HG03520 (cell line): ENCODE data around the gene TMEM156.
"Not testable (repeated sequence)": the region's sequence is repeated elsewhere in the genome, so short reads cannot be mapped to it uniquely, and the experiment has no call there.

ENCODE experiments used
- ATAC-seq: cut with Tn5 transposase; IDR thresholded peaks from one replicate; pipeline ENCODE4 v1.9.1; 2021; ENCODE audit warnings: mild to moderate bottlenecking, moderate library complexity; ENCODE audit not compliant: unreplicated experiment

Gene TMEM156

DNA sequence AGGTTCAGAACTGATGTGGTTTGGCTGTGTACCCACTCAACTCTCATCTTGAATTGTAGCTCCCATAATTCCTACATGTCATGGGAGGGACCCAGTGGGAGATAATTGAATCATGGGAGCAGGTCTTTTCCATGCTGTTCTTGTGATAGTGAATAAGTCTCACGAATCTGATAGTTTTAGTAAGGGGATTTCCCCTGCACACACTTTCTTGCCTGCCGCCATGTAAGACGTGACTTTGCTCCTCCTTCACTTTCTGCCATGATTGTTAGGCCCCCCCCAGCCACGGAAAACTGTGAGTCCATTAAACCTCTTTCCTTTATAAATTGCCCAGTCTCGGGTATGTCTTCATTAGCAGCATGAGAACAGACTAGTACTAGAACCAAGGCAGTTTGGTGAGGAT lies 73.0 kb downstream of the TMEM156 start:
- ATAC-seq: not testable (repeated sequence)

GRCh38 chr4:38958453-38959190 lies 73.6 kb downstream of the TMEM156 start:
- no peak for ATAC-seq

- no peak for ATAC-seq
These were observed 74.3 kb downstream of the TMEM156 start for GRCh38 chr4:38957893-38958292.

GRCh38 chr4:38957261-38957815 lies 74.9 kb downstream of the TMEM156 start:
- no peak for ATAC-seq

DNA sequence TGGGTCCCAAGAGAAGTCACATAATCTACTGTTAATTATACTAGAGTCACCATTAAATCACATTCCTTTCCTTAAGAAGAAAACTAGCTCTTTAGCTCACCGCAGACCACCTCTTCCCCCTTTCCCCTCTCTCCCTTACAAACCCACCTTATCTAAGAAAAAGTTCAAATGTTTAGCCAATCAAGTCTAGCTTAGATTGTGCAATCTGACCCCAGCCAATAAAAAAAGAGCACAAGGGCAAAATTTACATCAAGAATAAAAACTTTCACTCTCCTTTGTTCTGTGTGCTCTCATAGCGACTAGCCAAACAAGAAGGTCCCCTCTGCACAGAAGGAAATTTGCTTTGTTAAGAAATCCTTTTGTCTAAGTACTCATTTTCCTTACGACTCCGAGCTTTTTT lies 76.3 kb downstream of the TMEM156 start:
- no peak for ATAC-seq

GRCh38 chr4:38954727-38955126 lies 77.5 kb downstream of the TMEM156 start:
- ATAC-seq: no peak

DNA sequence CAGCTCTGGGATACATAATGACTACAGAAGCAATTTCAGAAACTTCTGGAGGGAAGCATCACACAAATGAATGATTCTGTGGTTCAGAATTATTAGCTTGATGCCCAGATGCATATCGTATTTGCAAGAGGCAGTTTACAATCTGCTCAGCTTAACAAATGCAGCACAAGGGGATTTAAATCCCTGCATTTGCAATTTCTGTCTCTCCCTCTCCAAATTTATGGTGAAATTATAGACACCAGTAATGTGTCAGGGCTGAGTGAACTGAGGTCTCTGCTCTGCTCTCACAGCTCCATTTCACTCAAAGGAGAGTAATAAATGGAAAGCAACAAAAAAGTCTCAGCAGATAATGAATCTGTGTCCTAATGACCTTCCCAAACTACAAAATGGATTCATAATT lies 80.2 kb downstream of the TMEM156 start:
- ATAC-seq: no peak

- no peak for ATAC-seq
These were observed 80.6 kb downstream of the TMEM156 start for GRCh38 chr4:38951598-38951997.

DNA sequence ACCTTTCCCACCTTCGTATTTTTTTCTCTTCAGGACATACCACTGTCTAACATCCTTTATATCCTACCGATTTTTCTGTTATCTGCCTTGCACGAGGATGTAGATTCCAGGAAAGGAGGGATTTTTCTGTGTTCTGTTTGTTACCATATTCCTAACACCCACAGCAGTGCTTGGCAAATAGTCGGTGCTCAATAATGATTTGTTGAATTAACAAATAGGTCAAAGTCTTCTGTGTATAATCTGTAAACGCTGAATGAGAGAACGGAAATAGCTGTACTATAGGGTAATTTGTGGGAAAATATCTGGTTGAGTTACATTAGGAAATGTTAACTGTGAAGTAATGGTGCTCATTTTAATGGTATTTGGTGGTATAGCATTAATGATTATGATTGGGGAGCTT lies 81.5 kb downstream of the TMEM156 start:
- no peak for ATAC-seq

DNA sequence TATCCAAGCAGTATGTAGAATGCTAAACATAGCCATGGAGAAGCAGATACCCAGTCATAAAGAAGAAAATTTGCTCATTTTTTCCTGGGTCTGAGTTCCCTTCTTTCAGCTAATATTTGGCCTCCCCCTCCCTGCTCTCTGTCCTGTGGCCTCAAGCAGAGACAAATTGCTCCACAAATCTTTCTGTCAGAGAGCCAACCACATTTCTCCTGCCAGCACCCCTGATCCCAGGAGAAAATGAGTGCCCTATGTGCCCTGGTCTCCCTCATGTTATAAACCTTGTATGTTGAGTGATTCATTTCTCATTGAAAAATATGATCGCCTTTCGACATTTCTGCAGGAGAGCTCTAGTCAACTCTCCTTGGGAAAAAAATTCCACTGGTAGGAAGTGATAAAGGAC lies 82.0 kb downstream of the TMEM156 start:
- ATAC-seq: no peak

DNA sequence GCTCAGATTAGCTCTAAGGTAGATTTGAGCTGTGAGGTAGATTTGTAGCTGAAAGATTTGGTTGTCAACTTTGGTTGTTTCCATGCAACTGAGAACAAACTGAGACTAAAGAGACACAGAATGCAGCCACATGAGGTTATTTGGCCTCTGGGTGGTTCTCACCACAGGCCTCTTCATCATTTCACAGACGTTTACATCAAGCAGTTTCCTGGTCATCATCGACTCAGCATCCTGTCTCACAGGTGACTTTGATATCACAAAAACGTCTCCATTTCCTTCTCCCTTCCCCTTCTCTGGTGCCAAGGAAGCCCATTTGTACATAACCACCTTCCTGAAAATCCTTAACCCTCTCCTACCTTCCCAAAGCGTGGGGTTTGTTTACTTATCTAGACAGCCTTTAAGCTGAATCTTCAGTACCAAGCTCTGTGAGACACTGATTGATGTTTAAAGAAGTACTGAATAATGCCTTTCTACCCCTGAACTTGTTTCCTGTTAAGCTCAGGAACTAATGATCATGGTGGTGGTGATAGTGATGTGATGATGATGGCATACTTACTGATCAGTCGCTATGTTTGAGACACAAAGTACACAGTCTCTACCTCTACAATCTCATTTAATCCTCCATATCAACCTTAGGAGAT lies 82.7 kb downstream of the TMEM156 start:
- no peak for ATAC-seq

GRCh38 chr4:38948551-38948950 lies 83.7 kb downstream of the TMEM156 start:
- ATAC-seq: no peak

GRCh38 chr4:38946919-38947318 lies 85.3 kb downstream of the TMEM156 start:
- no peak for ATAC-seq

- no peak for ATAC-seq
These were observed 87.8 kb downstream of the TMEM156 start for GRCh38 chr4:38944440-38944839.

DNA sequence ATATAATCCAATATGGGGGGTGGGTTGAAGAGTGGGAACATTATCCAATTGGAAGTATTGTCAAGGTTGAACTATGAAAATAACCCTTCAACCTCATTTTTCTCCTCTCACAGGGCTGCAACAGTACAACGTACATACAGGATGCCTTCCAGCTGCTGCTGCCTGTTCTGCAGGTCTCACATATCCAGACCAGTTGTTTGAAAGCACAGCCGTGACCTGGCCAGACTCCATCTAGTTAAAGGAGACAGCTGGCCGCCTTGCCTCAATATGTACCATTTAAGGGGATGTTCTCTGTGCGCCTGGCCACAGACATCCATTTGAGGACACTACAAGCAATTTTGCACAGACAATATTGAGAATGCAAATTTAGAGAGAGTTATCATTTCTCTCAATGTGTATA lies 88.9 kb downstream of the TMEM156 start:
- ATAC-seq: no peak

DNA sequence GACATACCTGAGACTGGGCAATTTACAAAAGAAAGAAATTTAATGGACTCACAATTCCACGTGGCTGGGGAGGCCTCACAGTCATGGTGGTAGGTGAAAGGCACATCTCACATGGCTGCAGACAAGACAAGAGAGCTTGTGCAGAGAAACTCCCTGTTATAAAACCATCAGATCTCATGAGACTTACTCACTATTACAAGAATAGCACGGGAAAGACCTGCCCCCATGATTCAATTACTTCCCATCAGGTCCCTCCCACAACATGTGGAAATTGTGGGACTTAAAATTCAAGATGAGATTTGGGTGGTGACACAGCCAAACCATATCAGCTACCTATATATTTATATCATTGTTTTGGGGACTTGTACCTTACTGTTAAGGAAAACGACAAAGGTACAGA lies 90.3 kb downstream of the TMEM156 start:
- not testable (repeated sequence) for ATAC-seq

- no peak for ATAC-seq
These were observed 91.7 kb downstream of the TMEM156 start for GRCh38 chr4:38940476-38940875.

DNA sequence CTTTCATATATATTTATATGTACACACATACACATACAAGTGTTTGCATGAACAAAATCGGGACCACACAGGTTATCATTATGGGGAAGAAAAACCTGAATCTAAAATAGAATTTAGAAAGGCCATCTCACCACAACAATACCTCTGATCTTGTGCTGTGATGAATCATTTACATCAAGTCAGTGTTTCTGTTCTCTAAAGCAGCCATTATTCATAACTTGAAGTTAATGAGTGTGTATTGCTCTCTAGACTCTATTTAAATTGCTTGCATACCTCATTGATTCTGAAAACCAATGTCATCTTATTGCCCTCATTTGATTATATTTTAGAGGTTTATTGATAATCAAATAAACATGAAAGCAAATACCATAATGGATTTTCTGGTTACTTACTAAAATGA lies 93.0 kb downstream of the TMEM156 start:
- peak; percentile 93 for ATAC-seq

- no peak for ATAC-seq
These were observed 96.7 kb downstream of the TMEM156 start for GRCh38 chr4:38935391-38936073.

GRCh38 chr4:38931125-38931524 lies 101.1 kb downstream of the TMEM156 start:
- no peak for ATAC-seq

DNA sequence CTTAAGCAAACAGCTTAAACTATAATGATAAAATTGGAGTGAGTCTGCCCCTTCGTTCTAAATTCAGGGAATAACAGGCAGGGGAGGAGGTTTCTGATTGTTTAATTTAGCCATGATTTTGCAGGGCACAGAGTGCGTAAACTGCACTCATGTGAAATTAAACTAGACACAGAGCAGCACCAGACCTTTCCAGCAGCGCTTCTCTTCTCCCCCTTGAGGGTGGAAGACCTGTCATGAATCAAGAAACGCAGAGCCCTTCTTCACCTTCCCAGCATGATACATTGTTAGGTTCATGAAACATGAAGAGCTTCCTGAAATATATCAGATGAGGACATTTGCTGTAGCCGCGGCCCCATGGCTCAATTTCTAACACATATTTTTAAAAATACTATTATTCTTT lies 101.5 kb downstream of the TMEM156 start:
- ATAC-seq: no peak

DNA sequence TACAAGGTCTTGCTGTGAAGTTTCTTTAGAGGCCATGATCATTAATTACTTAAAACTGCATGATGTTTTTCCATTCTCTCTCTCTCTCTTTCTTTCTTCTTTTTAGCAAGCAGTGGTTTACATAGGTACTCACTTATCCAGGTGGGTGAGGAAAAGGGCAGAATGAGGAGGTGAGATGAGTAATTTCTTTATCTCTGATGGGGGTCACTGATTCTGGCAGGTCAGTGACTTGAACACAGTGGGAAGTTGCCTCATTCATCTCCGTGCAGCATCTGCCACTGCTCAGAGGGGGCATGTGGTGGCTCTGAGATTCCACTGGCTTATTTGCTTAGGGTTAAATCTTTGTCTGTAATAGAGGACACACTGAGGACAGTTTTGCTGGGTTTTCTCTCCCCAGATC lies 102.0 kb downstream of the TMEM156 start:
- no peak for ATAC-seq
